GM18526 (cell line): Measurements from ENCODE around the gene ACLY.

Source experiments
- POLR2A ChIP-seq: IDR thresholded peaks from 3 replicates; pipeline ENCODE4 v1.6.1; 2011; ENCODE audit not compliant: insufficient read length; ENCODE audit errors: extremely low read depth

The ACLY gene

GRCh38 chr17:41919165-41919817 is 540 bp upstream of the ACLY start:
- no peak for TF ChIP-seq POLR2A

GRCh38 chr17:41917679-41918313 is 955 bp downstream of the ACLY start:
- no peak for TF ChIP-seq POLR2A

GRCh38 chr17:41917192-41917591 is 1.6 kb downstream of the ACLY start:
- TF ChIP-seq POLR2A = no peak

GRCh38 chr17:41915566-41915965 is 3.2 kb downstream of the ACLY start:
- TF ChIP-seq POLR2A = no peak

- no peak for TF ChIP-seq POLR2A
These were observed 3.7 kb downstream of the ACLY start for GRCh38 chr17:41915020-41915419.

GRCh38 chr17:41914358-41914766 is 4.4 kb downstream of the ACLY start:
- TF ChIP-seq POLR2A = no peak

- TF ChIP-seq POLR2A = no peak
These were observed 5.0 kb downstream of the ACLY start for GRCh38 chr17:41913798-41914197.

- no peak for TF ChIP-seq POLR2A
These were observed 5.8 kb downstream of the ACLY start for GRCh38 chr17:41912925-41913324.

- TF ChIP-seq POLR2A = no peak
These were observed 7.9 kb downstream of the ACLY start for GRCh38 chr17:41910701-41911391.

GRCh38 chr17:41909088-41909487 is 9.7 kb downstream of the ACLY start:
- no peak for TF ChIP-seq POLR2A

- no peak for TF ChIP-seq POLR2A
These were observed 10.9 kb downstream of the ACLY start for GRCh38 chr17:41907633-41908539.

GRCh38 chr17:41907185-41907556 is 11.6 kb downstream of the ACLY start:
- TF ChIP-seq POLR2A = no peak

- no peak for TF ChIP-seq POLR2A
These were observed 12.1 kb downstream of the ACLY start for GRCh38 chr17:41906465-41907184.

- TF ChIP-seq POLR2A = no peak
These were observed 13.6 kb downstream of the ACLY start for GRCh38 chr17:41905172-41905571.
